NCI-H2107 (cell line): ENCODE measurements around the gene MS4A5.

Experiments used
- DNase-seq: peaks from one replicate; lab custom pipeline; 2025; lab: John Stamatoyannopoulos, UW

The MS4A5 gene

DNA sequence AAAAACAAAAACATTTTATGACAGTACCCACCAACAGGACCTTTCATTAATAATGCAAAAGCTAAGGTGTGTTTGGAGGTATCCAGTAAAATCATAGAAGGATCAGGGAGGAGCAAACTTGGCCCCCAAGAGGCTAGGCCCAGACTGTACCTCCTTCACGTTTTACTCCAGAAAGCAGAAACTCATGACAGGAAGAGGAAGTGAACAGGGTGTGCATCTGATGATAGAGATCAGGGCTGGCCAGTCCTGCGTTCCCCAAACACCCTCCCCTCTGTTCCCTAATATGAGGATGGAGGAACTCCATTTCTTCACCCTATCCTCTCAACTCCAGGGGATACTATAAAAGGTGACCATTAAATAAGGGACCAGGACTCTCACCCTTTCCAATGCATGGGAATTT, 53.0 kb downstream of the MS4A5 start:
- DNase-seq, result no peak

- no peak for DNase-seq
Measured at GRCh38 chr11:60485987-60486386, 56.6 kb downstream of the MS4A5 start.

DNA sequence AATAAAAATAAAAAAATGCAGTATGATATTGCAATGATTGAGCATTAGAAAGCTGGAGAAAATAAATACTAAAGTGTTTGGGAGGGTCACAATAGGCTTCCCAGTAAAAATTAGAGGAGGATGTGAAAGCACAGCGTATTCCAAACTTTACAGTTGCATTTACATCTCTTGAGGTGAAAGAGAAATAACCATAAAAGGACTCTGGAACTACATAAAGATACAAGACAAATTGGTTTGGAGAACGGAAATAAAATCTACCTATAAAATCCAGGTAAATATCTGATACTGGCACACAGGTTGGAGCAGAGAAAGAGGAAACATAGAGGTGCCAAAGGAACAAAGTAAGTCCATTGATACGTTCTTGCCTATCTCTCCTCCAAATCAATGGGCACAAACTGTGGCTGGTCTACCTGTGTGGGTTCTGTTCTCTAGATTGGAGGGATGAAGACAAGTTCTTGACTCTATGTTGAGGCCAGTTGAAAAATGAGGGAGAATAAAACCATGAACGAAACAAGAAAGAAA, 63.2 kb downstream of the MS4A5 start, which contains the start of gene MS4A12:
TSS of gene MS4A12 (plus strand) at position 291 of the 522 bp plus-strand sequence. CDS start 4,541 bp downstream, outside the sequence.
- DNase-seq, result no peak

- DNase-seq, result no peak
Measured at GRCh38 chr11:60493454-60493853, 64.1 kb downstream of the MS4A5 start.
